Measurements from ENCODE around the gene ECT2L. TPM values are rescaled to one million over a fixed set of nuclear protein-coding genes. Genes with fewer than 3 reads are reported as not detected.

ECT2L gene
- total RNA-seq, 1 donor from 2014 or later: not detected

- no peak for DNase-seq (ENCODE audit: low read depth)
- Histone ChIP-seq H3K36me3 (ENCODE audit: control insufficient read depth, insufficient read depth, low read length) (no peaks in the 10 kb centered on the region), H3K4me3 (ENCODE audit: low read depth, low read length) (no peak overlapping the region), H3K27me3 (ENCODE audit: control insufficient read depth, insufficient read depth, low read length) (no peaks in the 10 kb centered on the region)
- FAIRE-seq: no peak
- TF ChIP-seq CTCF (IDR thresholded peaks at IDR 0.05; ENCODE audit: insufficient read depth, low read length, severe bottlenecking): no peak
These were observed 13.6 kb upstream of the ECT2L start for GRCh38 chr6:138782243-138782642.

GRCh38 chr6:138785079-138785478 lies 10.8 kb upstream of the ECT2L start:
- H3K4me3 ChIP-seq (ENCODE audit: low read depth, low read length): no peak overlapping the region
- FAIRE-seq: no peak
- no peak for DNase-seq (ENCODE audit: low read depth)
- no peaks in the 10 kb centered on the region for H3K27me3 ChIP-seq (ENCODE audit: control insufficient read depth, insufficient read depth, low read length)
- no peak for TF ChIP-seq CTCF (IDR thresholded peaks at IDR 0.05; ENCODE audit: insufficient read depth, low read length, severe bottlenecking)
- no peaks in the 10 kb centered on the region for H3K36me3 ChIP-seq (ENCODE audit: control insufficient read depth, insufficient read depth, low read length)

GRCh38 chr6:138785980-138786379 lies 9.9 kb upstream of the ECT2L start:
- no peak for TF ChIP-seq CTCF (IDR thresholded peaks at IDR 0.05; ENCODE audit: insufficient read depth, low read length, severe bottlenecking)
- Histone ChIP-seq H3K36me3 (ENCODE audit: control insufficient read depth, insufficient read depth, low read length) (no peaks in the 10 kb centered on the region), H3K27me3 (ENCODE audit: control insufficient read depth, insufficient read depth, low read length) (no peaks in the 10 kb centered on the region), H3K4me3 (ENCODE audit: low read depth, low read length) (no peak overlapping the region)
- FAIRE-seq: no peak
- no peak for DNase-seq (ENCODE audit: low read depth)

DNA sequence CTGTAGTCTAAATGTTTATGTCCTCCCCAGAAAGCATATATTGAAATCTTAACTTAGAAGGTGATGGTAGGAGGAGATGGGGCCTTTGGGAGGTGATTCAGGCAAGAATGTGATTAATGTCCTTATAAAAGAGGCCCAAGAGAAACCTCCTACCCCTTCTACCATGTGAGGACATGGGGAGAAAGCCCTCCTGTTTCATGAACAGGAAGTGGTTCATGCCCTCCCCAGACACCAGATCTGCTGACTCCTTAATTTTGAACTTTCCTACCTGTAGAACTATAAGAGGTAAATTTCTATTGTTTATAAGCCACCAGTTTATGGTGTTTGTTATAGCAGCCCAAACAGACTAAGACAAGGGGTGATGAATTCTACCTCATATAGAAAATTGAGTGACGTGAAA lies 8.7 kb upstream of the ECT2L start:
- H3K4me3 ChIP-seq (ENCODE audit: low read depth, low read length): no peak overlapping the region
- H3K27me3 ChIP-seq (ENCODE audit: control insufficient read depth, insufficient read depth, low read length): no peaks in the 10 kb centered on the region
- no peak for FAIRE-seq
- TF ChIP-seq CTCF (IDR thresholded peaks at IDR 0.05; ENCODE audit: insufficient read depth, low read length, severe bottlenecking): no peak
- DNase-seq (ENCODE audit: low read depth): no peak
- H3K36me3 ChIP-seq (ENCODE audit: control insufficient read depth, insufficient read depth, low read length): no peaks in the 10 kb centered on the region

DNA sequence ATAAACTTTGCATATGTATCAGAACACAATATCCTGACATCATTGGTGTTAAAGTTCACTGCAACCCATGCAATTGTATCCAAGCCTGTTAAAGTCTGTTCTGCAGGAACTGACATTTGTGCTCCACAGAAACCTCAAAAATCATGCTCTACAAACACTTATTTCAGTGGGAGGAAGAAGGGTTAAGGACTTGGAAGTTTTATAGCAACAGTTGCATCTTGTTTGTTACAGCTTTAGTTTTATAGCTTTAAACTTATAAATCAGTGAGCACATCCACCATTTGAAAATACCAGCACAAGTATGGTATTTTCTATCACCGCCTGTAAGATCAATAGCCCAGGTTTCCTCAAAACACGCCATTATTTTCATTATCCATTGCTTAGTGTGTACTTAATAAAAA lies 884 bp downstream of the ECT2L start:
- no peaks in the 10 kb centered on the region for H3K27me3 ChIP-seq (ENCODE audit: control insufficient read depth, insufficient read depth, low read length)
- H3K4me3 ChIP-seq (ENCODE audit: low read depth, low read length): no peak overlapping the region
- DNase-seq (ENCODE audit: low read depth) (no peak), FAIRE-seq (no peak)
- H3K36me3 ChIP-seq (ENCODE audit: control insufficient read depth, insufficient read depth, low read length): no peaks in the 10 kb centered on the region
- TF ChIP-seq CTCF (IDR thresholded peaks at IDR 0.05; ENCODE audit: insufficient read depth, low read length, severe bottlenecking): no peak

- DNase-seq (ENCODE audit: low read depth) (peak; percentile 60), FAIRE-seq (no peak)
- TF ChIP-seq CTCF (IDR thresholded peaks at IDR 0.05; ENCODE audit: insufficient read depth, low read length, severe bottlenecking): no peak
- Histone ChIP-seq H3K36me3 (ENCODE audit: control insufficient read depth, insufficient read depth, low read length) (no peaks in the 10 kb centered on the region), H3K27me3 (ENCODE audit: control insufficient read depth, insufficient read depth, low read length) (no peaks in the 10 kb centered on the region), H3K4me3 (ENCODE audit: low read depth, low read length) (no peak overlapping the region)
These were observed 2.0 kb downstream of the ECT2L start for GRCh38 chr6:138797806-138798446.

All from bronchial epithelial cell (primary cell).